DMS53 treated with DMSO at 0.1 percent for 48 hours (cell line): ENCODE measurements around the gene SPNS2.

Source experiments
- DNase-seq: peaks from one replicate; lab custom pipeline; 2025; ENCODE audit not compliant: unreplicated experiment; lab: John Stamatoyannopoulos, UW

Gene SPNS2

DNA sequence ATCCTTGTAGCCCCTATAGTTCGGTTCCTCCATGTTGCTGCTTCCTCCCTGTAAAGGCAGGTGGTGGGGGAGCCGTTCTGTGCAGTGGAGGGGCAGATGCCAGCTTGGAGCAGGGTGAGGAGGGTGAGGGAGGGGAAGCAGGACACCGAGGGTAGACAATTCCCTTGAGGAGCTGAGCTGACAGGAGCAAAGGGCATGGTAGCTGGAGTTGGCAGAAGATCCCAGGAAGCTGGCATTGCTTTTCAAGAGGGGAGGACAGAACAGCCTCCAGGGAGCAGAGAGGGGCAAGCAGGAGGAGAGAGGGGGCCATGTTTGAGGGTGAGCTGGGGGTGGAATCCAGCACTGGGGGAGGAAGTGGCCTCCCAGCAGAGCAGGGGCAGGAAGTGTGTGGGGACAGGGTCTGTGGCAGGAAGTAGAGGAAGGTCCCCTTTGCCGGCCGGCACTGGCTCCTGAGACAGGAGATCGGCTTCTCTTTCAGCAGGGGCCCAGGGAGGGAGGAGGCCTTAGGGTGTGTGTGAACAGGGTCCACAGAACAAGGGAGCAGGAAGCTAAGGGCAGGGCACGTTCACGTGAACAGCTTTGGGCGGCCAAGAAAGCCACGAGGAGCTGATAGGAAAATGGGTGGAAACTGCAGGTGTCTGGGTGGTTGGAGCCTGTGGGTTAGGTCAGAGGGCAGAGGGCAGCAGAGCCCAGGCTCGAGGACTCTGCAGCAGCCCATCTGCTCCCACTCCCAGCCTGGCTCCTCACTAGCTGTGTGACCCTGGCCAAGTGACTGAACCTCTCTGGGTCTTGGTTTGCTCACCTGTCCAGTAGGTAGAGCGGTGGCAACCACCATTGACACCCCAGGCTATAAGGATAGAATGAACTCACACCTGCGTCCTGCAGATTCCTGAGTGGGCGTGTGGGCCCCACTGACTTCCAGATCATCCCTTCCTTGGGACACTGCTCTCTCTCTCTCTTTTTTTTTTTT is 17.5 kb upstream of the SPNS2 start:
- DNase-seq, result no peak

DNA sequence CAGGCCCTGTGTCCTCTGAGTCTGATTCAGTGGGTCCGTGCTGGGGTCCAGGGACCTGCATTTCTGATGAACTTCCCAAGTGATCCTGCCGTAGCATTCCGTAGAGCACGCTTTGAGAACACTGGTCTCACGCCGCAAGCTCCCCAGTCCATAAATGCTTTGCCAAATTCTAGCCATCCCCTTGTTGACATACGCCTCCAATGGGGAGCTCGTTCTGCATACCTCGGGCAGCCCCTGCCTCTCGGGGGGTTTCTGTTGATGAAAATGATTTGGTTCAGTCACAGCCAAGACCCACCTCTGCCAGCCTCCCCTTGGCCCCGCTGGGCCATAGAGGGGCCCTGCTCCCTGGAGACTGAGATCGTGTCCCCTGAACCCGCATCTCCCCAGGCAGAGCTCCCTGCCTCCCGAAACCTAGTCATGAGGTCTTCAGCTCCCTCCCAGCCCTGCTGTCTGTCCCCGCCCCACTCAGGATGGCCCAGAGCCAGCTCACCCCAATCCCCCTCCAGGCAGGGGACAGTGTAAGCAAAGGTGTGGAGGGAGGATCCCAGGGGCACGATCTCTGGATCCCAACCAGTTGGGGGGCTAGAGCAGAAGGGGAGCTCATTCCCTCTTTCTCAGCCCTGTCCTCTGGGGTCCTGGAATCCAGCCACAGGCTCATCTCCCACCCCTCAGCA is 16.2 kb upstream of the SPNS2 start:
- no peak for DNase-seq

DNA sequence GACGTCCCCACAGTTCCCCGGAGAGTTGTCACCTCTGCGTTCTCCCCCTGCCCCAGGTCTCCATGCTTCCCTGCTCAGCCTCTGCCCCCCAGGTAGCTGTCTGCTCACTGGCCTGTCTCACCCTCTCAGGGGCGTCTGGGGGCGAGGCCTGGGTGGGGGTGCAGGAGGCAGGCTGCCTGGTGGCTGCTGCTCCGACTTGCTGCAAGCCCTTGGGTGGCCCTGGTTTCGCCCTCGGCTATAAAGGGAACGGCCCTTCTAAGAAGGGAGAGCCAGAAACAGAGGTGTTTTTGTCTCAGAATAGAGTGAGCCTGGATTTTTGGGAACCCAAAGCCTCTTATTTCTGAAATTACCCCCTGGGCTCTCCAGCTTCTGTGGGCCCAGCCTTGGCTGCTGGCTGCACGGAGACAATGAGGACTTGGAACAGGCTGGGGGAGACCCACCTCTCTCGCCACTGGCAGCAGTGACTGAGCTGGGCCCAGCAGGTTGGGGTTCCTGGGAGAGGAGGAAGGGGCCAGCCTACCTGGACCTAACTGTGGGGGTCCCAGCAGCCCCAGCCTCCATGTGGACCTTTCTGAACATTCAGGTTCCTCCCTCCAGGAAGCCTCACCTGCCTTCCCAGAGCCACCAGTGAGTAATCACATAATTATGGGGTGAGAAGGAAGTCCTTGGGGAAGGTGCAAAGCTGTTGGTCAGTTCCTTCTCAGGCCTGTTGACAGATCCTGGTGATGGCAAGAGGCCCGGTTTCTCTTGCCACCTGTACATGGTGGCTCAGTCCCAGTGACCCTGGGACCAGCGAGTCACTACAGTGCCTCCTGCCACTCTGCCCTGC is 15.5 kb upstream of the SPNS2 start:
- peak; percentile 37 for DNase-seq

DNA sequence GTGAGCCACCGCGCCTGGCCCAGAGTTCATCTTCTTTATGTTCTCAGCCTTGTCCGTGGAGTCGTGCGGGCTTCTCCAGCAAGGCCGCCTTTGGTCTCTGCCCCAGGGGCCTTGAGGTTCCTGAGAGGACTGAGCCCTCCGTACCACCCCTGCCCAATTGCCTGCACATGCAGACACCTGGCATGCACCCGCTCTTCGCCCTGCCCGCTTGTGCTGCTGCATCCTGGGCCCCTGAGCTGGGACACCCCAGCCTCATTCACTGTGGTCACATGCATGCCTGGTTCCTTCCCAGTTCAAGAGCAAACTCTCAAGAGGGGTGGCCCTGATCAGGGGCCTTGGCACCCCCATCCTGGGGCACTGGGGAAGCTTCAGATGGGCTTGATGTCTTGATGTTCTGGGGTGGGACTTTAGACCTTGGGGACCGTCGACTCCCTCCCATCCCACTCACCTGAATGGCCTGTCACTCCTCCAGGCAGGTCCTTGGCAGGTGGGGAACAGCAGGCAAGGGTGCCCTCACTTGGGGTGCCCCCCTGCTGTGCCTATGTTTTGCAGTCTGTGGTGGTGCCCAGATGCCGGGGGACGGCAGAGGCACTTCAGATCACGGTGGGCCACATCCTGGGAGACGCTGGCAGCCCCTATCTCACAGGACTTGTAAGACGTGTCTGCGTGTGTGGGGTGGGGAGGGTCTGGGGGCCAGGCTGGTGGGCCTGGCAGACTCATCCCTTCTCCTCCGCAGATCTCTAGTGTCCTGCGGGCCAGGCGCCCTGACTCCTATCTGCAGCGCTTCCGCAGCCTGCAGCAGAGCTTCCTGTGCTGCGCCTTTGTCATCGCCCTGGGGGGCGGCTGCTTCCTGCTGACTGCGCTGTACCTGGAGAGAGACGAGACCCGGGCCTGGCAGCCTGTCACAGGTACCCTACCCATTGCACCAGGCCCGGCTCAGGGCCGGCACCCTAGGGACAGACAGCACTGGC is 12.7 kb upstream of the SPNS2 start:
- DNase-seq, result no peak

DNA sequence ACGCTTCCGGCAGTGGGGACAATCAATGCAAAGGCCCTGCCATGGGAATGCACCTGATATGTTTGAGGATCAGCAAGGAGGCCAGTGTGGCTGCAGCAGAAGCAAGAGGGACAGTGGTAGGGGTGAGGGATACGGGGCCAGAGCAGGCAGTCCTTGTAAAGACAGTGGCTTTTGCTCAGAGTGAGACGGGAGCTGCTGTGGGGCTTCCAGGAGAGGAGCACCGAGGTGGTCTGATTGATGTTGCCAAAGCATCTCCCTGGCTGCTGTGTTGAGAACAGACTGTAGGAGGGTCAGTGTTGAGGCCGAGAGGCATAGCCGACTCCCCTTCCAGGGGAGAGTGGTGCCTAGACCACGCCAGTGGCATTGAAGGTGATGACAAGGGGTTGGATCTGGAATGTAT is 11.4 kb upstream of the SPNS2 start:
- no peak for DNase-seq

DNA sequence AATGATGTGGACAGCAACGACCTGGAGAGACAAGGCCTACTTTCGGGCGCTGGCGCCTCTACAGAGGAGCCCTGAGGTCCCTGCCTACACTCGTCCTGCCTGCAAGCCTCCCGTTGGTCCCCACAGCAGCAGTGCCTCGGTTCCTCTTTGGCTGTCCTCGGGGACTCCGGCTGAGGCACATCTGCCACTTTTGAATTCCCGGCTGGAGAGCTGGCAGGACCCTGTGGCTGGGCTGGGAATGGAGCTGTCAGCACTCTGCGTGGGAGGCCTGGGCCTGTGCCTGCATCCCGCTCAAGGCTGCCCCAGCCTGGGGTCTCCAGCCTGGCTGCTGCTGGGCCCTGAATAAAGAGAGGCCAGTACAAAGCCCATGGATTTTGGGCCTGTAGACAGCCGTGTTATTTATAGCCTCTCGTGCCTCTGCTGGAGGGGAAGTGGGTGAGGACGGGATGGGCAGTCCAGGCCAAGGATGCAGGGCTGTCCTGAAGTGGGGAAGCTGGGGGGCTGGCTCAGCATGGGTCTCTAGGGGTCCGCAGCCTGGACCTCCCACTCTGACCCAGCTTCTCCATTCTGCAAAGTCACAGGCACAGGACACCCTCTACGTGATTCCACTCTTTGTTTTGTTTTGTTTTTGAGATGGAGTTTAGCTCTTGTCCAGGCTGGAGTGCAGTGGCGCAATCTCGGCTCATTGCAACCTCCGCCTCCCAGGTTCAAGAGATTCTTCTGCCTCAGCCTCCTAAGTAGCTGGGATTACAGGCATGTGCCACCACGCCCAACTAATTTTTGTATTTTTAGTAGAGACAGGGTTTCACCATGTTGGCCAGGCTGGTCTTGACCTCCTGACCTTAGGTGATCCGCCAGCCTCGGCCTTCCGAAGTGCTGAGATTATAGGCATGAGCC is 10.6 kb upstream of the SPNS2 start:
- no peak for DNase-seq

DNA sequence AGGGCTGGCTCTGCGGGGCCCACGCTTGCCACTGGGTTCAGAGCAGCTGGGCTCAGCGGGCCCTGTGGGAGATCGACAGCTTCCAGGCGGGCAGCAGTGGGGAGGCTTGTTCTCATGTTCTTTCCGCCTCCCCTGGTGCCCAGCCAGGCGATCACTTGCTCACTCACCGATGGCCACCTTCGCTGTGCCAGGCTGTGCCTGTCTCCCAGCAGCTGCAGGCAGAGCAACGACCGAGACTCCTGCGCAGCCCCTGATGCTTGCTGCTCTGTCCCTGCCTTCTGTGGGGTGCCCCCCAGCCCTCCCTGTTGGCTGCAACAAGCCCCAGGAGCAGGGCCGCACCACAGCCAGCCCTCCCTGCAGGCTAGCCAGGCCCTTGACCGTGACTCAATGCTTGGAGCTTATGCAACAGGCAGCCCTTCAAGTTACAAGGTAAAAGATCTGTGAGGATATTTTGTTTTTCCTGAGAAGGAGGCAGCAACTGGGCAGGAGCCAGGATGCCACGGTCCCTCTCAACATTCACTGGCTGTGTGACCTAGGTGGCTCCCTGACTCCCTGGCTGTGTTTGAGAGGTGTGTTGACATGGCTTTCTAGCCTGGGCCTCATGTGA is 9.6 kb upstream of the SPNS2 start:
- no peak for DNase-seq

DNA sequence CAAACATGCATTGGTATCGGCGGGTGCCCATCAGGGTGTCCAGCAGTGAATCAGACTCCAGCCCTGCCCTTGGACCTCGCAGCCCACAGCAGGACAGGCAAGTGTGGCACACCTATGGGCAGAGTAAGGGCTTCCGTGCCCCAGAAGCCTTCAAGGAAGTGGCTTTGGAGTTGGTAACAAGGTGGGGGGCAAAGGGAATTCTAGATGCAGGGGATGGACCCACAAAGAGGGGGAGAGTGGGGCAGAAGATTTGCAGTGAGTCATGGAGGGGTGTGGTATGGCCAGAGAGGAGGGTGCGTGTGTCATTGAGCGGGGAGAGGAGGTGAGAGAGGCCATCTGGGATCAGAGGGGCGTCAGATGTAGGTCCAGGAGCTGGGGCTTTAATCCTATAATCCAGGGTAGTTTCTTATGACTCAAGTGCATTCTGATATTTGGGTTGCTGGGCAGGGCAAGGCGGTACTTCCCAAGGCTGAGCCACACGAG is 8.5 kb upstream of the SPNS2 start:
- DNase-seq, result no peak

DNA sequence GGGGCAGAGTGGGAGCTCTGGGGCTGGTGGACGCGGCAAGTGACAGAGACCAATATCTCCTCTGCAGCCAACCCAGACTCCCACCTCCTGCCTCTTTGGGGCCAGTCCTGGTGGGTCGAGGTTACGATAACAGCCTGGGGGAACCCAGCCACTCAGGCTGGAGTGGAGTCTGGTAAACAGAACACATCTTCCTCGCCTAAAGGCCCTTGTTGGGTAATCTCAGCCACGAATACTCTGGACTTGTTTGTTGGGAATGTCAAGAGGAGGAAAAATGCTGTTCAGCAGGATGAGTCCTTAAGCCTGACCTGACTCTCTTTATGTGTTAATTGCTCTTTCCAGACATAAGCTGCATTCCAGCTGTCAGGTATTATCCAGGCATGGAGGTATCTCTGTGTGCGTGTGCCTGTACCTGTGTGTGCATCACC is 8.0 kb upstream of the SPNS2 start:
- no peak for DNase-seq

DNA sequence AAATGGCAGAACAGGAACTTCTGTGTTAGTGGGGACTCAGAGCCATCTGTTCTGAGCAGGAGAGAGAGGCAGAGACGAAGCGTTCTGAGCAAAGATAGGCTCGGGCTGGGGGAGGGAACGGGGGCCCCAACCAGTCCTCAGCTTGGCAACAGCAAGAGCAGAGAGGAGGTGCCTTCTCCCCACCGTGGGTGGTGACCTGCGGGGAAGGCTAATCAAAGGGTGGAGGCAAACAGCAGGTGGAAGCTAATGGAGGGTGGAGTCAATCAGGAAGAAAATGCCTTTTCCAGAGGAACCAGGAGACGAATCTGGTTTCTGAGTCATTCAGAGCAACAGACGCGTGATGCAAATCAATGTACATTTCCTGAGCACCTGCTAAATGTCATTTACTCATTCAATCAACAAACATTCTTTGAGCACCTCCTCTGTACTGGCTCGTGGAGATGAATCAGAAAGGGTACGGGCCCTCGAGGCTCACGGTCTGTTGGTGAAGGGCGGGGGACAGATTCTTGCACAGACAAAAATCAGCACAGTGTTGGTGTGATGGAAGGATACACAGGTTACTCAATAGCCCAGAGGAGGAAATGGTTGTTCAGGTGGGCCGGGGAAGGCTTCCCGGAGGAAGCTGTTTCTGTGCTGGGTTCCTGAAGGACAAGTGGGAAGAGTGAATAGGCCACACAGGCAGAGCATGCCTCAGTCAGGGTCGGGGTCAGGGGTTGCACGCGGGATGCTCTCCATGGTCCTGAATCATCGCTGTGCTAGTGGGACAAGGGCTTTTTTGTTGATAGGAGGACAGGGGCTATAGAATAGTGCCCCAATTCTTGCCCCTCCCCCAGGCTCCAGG is 5.7 kb upstream of the SPNS2 start:
- peak; percentile 82 for DNase-seq

DNA sequence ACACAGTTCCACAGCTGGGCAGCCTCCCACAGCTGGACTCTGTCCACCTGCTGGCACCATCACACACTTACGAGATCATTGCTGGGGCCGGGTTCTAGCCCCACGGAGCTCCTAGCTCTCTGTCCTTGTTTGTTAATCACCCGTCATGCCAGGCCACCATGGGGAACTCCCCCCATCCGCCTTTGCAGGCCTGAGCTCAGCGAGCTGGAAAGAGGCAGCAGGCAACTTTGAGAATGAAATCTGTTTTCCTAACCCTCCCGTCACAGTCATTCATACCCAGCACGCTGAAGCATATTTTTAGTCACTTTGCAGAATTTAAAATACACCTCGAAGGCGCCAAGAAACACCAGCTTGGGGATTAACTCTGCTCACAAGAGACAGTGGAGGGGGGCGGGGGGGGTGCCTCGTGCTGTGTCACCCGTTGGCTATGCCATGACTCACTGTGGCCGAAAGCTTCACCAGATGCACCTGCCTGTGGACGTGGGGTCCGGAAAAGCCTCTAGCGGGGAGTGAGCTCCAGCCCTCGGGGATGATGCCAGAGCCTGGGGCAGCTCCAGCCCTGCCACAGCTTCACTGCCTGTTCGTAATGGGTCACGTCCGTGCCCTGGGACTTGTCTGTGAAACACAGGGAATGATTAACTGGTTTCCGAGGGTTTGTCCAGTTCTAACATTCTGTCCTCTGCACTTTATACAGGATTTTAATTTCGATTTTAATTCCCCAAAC is 1.4 kb upstream of the SPNS2 start:
- DNase-seq, result peak; percentile 47

DNA sequence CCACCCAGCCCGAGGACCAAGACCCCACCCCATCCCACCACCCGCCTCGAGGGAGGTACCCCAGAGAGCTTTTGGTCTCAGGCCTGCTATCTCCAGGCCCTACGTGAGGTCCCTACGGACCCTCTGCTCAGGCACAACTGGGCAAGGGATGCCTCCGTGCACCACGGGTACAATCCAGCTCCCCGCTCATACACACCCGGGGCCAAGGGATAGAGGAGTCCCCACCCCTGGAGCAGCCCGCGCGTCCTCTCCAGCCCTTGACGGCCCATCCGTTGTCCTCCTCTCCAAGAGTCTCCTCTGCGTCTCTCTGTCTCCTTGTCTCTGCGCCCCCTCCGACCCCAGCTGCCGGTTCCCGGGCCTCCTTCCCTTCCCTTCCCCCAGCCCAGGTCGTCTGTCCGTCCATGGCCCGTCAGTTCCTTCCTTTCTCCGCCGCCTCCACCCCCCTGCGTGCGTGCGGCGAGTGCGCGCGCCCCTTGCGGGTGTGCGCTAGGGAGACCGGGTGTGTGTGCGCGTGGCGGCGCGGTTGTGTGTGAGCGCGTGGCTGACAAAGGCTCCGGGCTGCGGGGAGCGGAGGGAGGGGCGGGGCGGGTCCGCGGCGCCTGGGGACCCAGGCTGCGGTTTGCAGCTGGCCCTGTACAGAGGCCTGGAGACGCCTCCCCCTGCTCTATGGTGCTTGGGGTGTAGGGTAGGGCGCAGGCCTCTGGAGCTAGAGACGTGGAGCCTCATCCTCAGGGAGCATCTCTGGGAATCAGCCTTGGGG is 930 bp downstream of the SPNS2 start:
- no peak for DNase-seq

DNA sequence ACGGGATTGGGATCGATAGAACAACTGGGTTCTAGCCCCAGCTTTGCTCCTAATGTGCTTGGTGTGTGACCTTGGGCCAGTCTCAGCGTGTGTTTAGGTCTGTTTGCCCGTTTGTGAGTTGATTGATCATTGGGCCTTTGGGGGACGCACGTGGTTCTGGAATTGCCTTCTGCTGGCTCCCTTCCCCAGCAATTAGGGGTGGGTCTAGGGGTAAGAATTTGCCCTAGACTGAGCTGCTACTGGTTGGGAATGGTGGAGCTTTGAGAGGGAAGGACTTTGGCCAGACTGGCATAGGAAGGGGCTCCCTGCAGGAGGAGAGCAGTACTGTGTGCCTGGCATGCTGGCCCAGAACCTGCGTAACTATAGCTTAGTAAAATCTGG is 1.5 kb downstream of the SPNS2 start:
- no peak for DNase-seq

DNA sequence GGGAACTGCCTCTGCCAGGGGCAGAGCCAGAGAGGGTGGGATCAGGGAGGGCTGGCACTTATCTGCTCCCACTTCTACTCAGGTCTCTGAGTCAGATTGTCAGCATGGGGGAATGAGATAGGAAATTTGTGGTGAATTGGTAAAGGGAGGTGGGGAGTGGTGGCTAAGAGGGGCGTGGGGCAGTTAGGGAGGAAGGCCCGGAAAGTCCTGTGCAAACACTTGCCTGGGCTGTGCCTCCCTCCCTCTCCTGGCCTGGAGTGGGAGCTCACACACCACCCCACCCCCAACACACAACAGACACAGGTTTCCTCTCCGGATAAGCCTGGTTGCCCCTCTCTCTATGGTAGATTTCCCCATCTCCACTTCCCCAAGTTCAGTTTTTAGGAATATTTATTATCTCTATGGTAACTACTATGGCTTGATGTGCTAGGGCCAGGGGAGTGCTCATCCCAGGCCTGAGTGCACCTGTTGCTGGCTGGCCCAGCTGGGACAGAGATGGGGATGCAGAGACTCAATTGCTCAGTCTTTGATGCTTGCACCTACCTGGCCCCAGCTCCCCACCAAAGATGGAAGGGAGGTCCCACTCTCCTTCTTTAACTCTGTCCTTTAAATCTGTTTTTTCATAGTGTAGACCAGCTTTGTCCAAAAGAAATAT is 2.7 kb downstream of the SPNS2 start:
- DNase-seq, result peak; percentile 12

DNA sequence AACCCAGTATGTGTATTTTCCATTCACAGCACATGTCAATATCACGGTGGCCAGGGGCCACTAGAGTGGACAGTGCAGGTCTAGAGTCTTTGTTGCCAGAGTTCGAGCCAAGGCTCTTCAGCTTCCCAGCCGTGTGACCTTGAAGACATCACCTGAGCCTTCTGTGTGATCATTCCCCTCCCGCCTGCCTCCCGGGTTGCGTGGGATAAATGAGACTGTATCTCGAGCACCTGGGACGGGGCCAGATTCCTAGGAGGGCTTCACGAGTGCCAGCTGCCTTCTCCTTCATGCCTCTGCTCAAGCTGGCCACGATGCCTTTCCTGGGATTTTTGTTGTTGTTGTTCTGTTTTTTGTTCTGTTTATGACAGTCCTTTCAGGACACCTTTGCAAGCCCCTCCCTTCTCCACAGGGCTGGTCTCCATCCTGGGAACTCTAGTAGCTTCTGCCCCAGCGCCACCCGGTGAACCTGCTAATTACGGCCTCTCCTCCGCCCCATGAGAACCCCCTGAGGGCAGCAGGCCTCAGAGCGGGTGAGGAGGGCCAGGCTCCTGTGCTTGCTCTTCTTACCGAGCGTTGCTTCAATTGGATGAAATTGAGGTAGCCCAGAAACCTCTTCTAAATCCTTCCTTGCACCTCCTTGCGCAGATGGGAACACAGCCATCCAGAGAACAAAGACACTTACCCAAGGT is 3.9 kb downstream of the SPNS2 start:
- DNase-seq, result no peak
